GM23248 (cell line): ENCODE results near the gene AADACL4. TPM values are rescaled to one million over a fixed set of nuclear protein-coding genes. Genes with fewer than 3 reads are reported as not detected.
A peak's percentile ranks its signal among the peaks of the same experiment; 100 is the strongest.

ENCODE experiments used
- DNase-seq: peaks from one replicate; pipeline ENCODE4 v3.0.0-alpha.2; 2015
- H2AFZ ChIP-seq: fragments of 200-600 bp; sonication (generic); 2 replicates; pipeline ENCODE4 v1.6.1; 2016; ENCODE audit warnings: antibody characterized with exemption
- H3F3A ChIP-seq: fragments of 200-600 bp; sonication (generic); 2 replicates; pipeline ENCODE4 v1.6.1; 2016; ENCODE audit warnings: mild to moderate bottlenecking, antibody characterized with exemption, mixed run types; ENCODE audit not compliant: insufficient read depth
- H3K27ac ChIP-seq: fragments of 200-600 bp; sonication (generic); 2 replicates; pipeline ENCODE4 v1.5.1; 2016; ENCODE audit warnings: mild to moderate bottlenecking
- H3K27me3 ChIP-seq: fragments of 200-600 bp; sonication (generic); replicated peaks from 2 replicates; pipeline ENCODE4 v1.6.1; 2016; ENCODE audit warnings: mild to moderate bottlenecking; ENCODE audit not compliant: insufficient read depth
- H3K36me3 ChIP-seq: fragments of 200-600 bp; sonication (generic); 2 replicates; pipeline ENCODE4 v1.6.1; 2016; ENCODE audit warnings: low read depth, mild to moderate bottlenecking
- H3K4me1 ChIP-seq: fragments of 200-600 bp; sonication (generic); 2 replicates; pipeline ENCODE4 v1.6.1; 2016; ENCODE audit warnings: mild to moderate bottlenecking; ENCODE audit not compliant: insufficient read depth
- H3K4me2 ChIP-seq: fragments of 200-600 bp; sonication (generic); one replicate; pipeline ENCODE4 v1.6.1; 2016; ENCODE audit warnings: mild to moderate bottlenecking; ENCODE audit not compliant: unreplicated experiment
- H3K4me3 ChIP-seq: fragments of 200-600 bp; sonication (generic); 2 replicates; pipeline ENCODE4 v1.5.1; 2016; ENCODE audit warnings: mild to moderate bottlenecking
- H3K79me2 ChIP-seq: fragments of 200-600 bp; sonication (generic); 2 replicates; pipeline ENCODE4 v1.6.1; 2016; ENCODE audit warnings: mild to moderate bottlenecking; ENCODE audit not compliant: insufficient read depth
- H3K9ac ChIP-seq: fragments of 200-600 bp; sonication (generic); 2 replicates; pipeline ENCODE4 v1.6.1; 2016; ENCODE audit warnings: mild to moderate bottlenecking
- H3K9me2 ChIP-seq: fragments of 200-600 bp; sonication (generic); 2 replicates; pipeline ENCODE4 v1.6.1; 2016; ENCODE audit warnings: mixed run types, mild to moderate bottlenecking, moderate library complexity; ENCODE audit not compliant: insufficient read depth
- H3K9me3 ChIP-seq: fragments of 200-600 bp; sonication (generic); one replicate; pipeline ENCODE4 v1.6.1; 2017; ENCODE audit warnings: low read depth
- H4K20me1 ChIP-seq: fragments of 200-600 bp; sonication (generic); 2 replicates; pipeline ENCODE4 v1.6.0; 2016; ENCODE audit not compliant: insufficient read depth
- EZH2 ChIP-seq: fragments of 200-600 bp; sonication (generic); IDR thresholded peaks from 2 replicates; pipeline ENCODE4 v1.6.1; 2018; ENCODE audit warnings: antibody characterized with exemption, mild to moderate bottlenecking; ENCODE audit not compliant: insufficient read depth, poor library complexity, severe bottlenecking
- EZH2phosphoT487 ChIP-seq: fragments of 200-600 bp; sonication (generic); IDR thresholded peaks from 2 replicates; pipeline ENCODE4 v1.6.1; 2018; ENCODE audit warnings: antibody characterized with exemption, moderate library complexity, mild to moderate bottlenecking, low read depth; ENCODE audit not compliant: insufficient read depth
- WGBS, 2 experiments: methylation state at CpG; one replicate each; pipeline ENCODE4 v1.1.6; 2015 to 2017; ENCODE audit warnings: low lambda C conversion rate in 2 of 2, low coverage in 1 of 2; ENCODE audit errors: missing lambda C conversion rate in 2 of 2; 5-methylcytosine and 5-hydroxymethylcytosine counted together
- in situ Hi-C: fragments of 300-500 bp; cut with MboI; formaldehyde crosslinking; loops from 2 replicates; pipeline ENCODE4 v1.15.0; 2020
- polyA plus RNA-seq: library from polyadenylated mRNA; unstranded; fragments of >200 nt; fragmentation: Nextera tagmentation; extraction: Ambion mirVana; gene quantifications from 2 replicates; pipeline ENCODE4 v1.2.1, GENCODE V29; 2016
- total RNA-seq: library from RNA; depleted of rRNA; stranded (reverse); fragments of >200 nt; shearing (Covaris generic); gene quantifications from 2 replicates; pipeline ENCODE4 v1.2.3, GENCODE V29; 2014

AADACL4 gene
- total and polyA plus RNA-seq, 2 experiments from 2014 or later, result not detected

DNA sequence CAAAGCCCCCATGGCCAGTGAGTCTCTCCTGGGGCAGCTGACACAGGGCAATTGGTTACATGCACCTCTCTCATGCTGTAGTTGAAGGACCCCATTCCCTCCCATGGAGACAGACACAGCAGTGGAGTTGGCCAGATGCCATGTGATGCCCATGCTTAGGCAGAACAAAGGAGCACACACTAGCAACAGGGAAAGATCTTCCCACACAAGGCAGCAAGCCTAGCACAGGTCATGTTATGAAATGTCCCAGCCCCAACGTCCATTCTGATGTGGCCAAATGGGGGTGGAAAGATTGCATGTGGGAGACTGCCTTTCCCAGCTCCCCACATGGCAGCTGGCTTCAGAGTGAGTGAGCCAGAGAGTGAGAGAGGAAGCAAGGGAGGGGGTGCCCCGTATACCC lies 34.5 kb downstream of the AADACL4 start:
- H3K9me2 ChIP-seq, result no peaks in the 10 kb centered on the region
- no peaks in the 10 kb centered on the region for H3K9me3 ChIP-seq
- no peaks in the 10 kb centered on the region for H3K36me3 ChIP-seq
- no peaks in the 10 kb centered on the region for H4K20me1 ChIP-seq
- no peaks in the 10 kb centered on the region for H3K79me2 ChIP-seq
- H3K4me1 ChIP-seq, result no peaks in the 10 kb centered on the region
- no peaks in the 10 kb centered on the region for H3K27me3 ChIP-seq
- H3F3A ChIP-seq, result no peaks in the 10 kb centered on the region
- H3K9ac ChIP-seq, result no peak overlapping the region
- no peak overlapping the region for H3K27ac ChIP-seq
- no peak for DNase-seq
- TF ChIP-seq EZH2 (no peak), EZH2phosphoT487 (no peak)
- no peak overlapping the region for H3K4me3 ChIP-seq
- H2AFZ ChIP-seq, result no peak overlapping the region
- WGBS, 2 experiments, result 9 to 18% methylated on average over 2 of the region's 2 CpGs
- in situ Hi-C loops, result no loop called here
- H3K4me2 ChIP-seq, result no peak overlapping the region

DNA sequence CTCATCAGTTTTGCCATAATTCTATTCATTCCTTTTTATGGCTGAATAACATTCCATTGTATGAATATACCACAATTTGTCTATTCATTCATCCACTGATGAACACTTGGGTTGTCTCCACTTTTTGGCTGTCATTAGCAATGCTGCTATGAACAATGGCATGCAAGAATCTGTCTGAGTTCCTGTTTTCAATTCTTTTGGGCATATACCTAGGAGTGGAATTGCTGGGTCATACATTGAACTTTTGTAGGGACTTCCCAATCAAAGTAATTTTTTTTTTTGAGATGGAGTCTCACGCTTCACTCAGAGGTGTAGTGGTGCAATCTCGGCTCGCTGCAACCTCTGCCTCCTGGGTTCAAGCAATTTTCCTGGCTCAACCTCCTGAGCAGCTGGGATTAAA lies 34.9 kb downstream of the AADACL4 start:
- no peak for TF ChIP-seq EZH2
- no peak for TF ChIP-seq EZH2phosphoT487
- Histone ChIP-seq H3K27me3 (no peaks in the 10 kb centered on the region), H4K20me1 (no peaks in the 10 kb centered on the region), H3K27ac (no peak overlapping the region), H3K4me1 (no peaks in the 10 kb centered on the region), H3K9ac (no peak overlapping the region), H2AFZ (no peak overlapping the region), H3F3A (no peaks in the 10 kb centered on the region), H3K36me3 (no peaks in the 10 kb centered on the region), H3K4me2 (no peak overlapping the region), H3K4me3 (no peak overlapping the region), H3K9me3 (no peaks in the 10 kb centered on the region), H3K9me2 (no peaks in the 10 kb centered on the region), H3K79me2 (no peaks in the 10 kb centered on the region)
- in situ Hi-C loops, result no loop called here
- whole genome bisulfite sequencing, 2 experiments, result 65 to 72% methylated on average over 3 of the region's 3 CpGs
- peak; percentile 10 for DNase-seq

DNA sequence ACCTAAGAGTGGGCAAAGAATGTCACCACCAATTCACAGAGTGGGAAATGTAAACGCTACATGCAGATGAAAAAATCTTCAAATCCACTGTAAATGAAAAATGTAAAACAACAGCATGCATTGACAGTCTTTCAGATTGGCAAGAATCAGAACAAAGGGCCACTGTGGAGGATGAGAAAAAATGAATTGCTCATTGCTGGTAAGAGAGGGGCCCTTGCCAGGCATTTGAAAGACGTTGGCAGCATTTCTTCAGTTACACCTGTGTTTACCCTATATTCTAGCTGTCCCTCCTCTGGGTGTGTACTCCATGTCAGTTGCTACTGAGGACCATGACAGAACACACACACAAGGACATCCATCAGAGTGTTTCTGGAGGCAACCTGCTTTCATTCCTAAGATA lies 46.3 kb downstream of the AADACL4 start:
- Histone ChIP-seq H2AFZ (no peak overlapping the region), H3K27me3 (no peaks in the 10 kb centered on the region), H3K36me3 (no peaks in the 10 kb centered on the region), H3K9ac (no peak overlapping the region), H3K79me2 (no peaks in the 10 kb centered on the region), H4K20me1 (no peaks in the 10 kb centered on the region), H3F3A (no peaks in the 10 kb centered on the region), H3K4me3 (no peak overlapping the region), H3K4me1 (no peaks in the 10 kb centered on the region), H3K9me2 (no peaks in the 10 kb centered on the region), H3K9me3 (no peaks in the 10 kb centered on the region), H3K4me2 (no peak overlapping the region), H3K27ac (no peak overlapping the region)
- 28 to 36% methylated on average over 2 of the region's 2 CpGs for WGBS, 2 experiments
- no peak for DNase-seq
- no peak for TF ChIP-seq EZH2phosphoT487
- no peak for TF ChIP-seq EZH2
- in situ Hi-C loops, result no loop called here

DNA sequence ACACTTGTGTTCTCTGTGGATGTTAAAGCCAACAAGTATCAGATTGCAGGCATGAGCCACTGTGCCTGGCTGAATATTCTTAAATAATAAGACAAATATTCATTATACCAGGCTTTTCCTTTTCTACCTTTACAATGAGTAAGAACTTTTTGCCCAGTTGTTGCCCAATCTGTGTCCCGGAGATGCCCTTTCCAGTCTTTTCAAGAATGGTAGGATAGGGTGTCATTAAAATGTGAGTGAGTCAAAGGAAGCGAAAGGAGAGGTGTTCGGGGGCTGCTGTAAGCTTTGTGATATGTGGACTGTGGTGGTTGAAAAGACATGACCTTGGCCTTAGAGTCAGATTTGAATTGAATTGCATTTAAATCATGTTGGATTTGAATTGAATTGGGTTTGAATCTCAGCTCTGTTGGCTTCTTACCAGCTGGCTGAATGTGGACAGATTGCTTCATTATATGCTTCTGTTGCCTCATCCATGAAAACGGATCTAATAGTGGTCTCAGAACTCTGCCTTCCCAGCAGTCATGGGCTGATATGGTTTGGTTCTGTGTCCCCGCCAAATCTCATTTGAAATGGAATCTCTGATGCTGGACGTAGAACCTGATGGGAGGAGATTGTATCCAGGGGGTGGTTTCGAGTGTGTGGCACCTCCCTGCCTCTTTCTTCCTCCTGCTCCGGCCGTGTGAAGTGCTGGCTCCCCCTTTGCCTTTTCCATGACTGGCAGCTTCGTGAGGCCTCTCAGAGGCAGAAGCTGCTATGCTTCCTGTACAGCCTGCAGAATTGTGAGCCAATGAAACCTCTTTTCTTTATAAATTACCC lies 49.3 kb downstream of the AADACL4 start:
- in situ Hi-C loops, result no loop called here
- no peak overlapping the region for H3K9ac ChIP-seq
- DNase-seq, result peak; percentile 19
- H3K36me3 ChIP-seq, result no peaks in the 10 kb centered on the region
- no peak overlapping the region for H3K4me2 ChIP-seq
- H3K9me3 ChIP-seq, result no peaks in the 10 kb centered on the region
- H3K79me2 ChIP-seq, result no peaks in the 10 kb centered on the region
- H3K27me3 ChIP-seq, result no peaks in the 10 kb centered on the region
- H3K27ac ChIP-seq, result no peak overlapping the region
- H3K9me2 ChIP-seq, result no peaks in the 10 kb centered on the region
- 36 to 41% methylated on average over 10 of the region's 10 CpGs for WGBS, 2 experiments
- TF ChIP-seq EZH2, result no peak
- TF ChIP-seq EZH2phosphoT487, result no peak
- peaks cover 8% of the 10 kb centered on the region for H3K4me1 ChIP-seq
- no peak overlapping the region for H3K4me3 ChIP-seq
- peaks cover 4% of the 10 kb centered on the region; the same call in 1 of the 2 replicates for H3F3A ChIP-seq
- H4K20me1 ChIP-seq, result no peaks in the 10 kb centered on the region
- 0 out of 2 replicates have a peak overlapping the region, but pooled peaks have one; percentile 29 for H2AFZ ChIP-seq
